A673 (cell line): Measurements from ENCODE around the gene GLIPR1. TPM values are rescaled to one million over a fixed set of nuclear protein-coding genes. Genes with fewer than 3 reads are reported as not detected.

ENCODE experiments used
- BruUV-seq: library from RNA; stranded (reverse); fragments of 400-500 nt; replicated peaks from 2 replicates; lab custom pipeline; 2021; lab: Mats Ljungman, UMichigan
- CTCF ChIA-PET: fragments of 300-600 bp; sonication (Branson Sonifier 250); formaldehyde crosslinking; loops from one replicate; lab custom pipeline; 2022; ENCODE audit warnings: antibody characterized with exemption; lab: Charles Lee
- POLR2A ChIA-PET: fragments of 300-600 bp; sonication (Branson Sonifier 250); formaldehyde crosslinking; loops from one replicate; lab custom pipeline; 2022; ENCODE audit warnings: antibody characterized with exemption; ENCODE audit not compliant: low non-redundant PET; lab: Charles Lee
- DNase-seq: peaks from one replicate; pipeline ENCODE4 v3.0.0-alpha.2; 2015; ENCODE audit warnings: low spot score
- H3K27ac ChIP-seq: fragments of 200-600 bp; sonication (generic); 2 replicates; pipeline ENCODE4 v1.5.1; 2016; ENCODE audit warnings: mixed run types, low read depth, mild to moderate bottlenecking, mixed read lengths, antibody characterized with exemption, low read length; ENCODE audit not compliant: poor library complexity, severe bottlenecking
- H3K27me3 ChIP-seq: fragments of 200-600 bp; sonication (generic); replicated peaks from 2 replicates; pipeline ENCODE4 v1.6.1; 2017; ENCODE audit warnings: mixed run types, low read depth, mild to moderate bottlenecking, mixed read lengths, antibody characterized with exemption, low read length; ENCODE audit not compliant: insufficient read depth, poor library complexity
- H3K36me3 ChIP-seq: fragments of 200-600 bp; sonication (generic); 2 replicates; pipeline ENCODE4 v1.6.1; 2016; ENCODE audit warnings: mixed run types, mild to moderate bottlenecking, mixed read lengths, antibody characterized with exemption, low read length; ENCODE audit not compliant: insufficient read depth, poor library complexity, severe bottlenecking
- H3K4me1 ChIP-seq: fragments of 200-600 bp; sonication (generic); 2 replicates; pipeline ENCODE4 v1.6.1; 2017; ENCODE audit warnings: mixed run types, mild to moderate bottlenecking, mixed read lengths, antibody characterized with exemption, low read length; ENCODE audit not compliant: insufficient read depth, poor library complexity, severe bottlenecking
- H3K4me3 ChIP-seq: fragments of 200-600 bp; sonication (generic); 2 replicates; pipeline ENCODE4 v1.5.1; 2016; ENCODE audit warnings: low read depth, mixed run types, mild to moderate bottlenecking, mixed read lengths, low read length; ENCODE audit not compliant: poor library complexity, severe bottlenecking
- H3K9me3 ChIP-seq: fragments of 200-600 bp; sonication (generic); 2 replicates; pipeline ENCODE4 v1.6.1; 2016; ENCODE audit warnings: mixed run types, low read depth, mild to moderate bottlenecking, mixed read lengths, antibody characterized with exemption, low read length; ENCODE audit not compliant: poor library complexity, severe bottlenecking
- CTCF ChIP-seq: fragments of 300-800, 200-600 bp; sonication (generic); conservative IDR thresholded peaks from 2 replicates; pipeline ENCODE4 v1.5.1; 2017; ENCODE audit warnings: low read depth, mild to moderate bottlenecking, antibody characterized with exemption, low read length, moderate library complexity, mixed read lengths
- EZH2 ChIP-seq: fragments of 200-600 bp; sonication (generic); IDR thresholded peaks from 2 replicates; pipeline ENCODE4 v1.6.1; 2017; ENCODE audit warnings: borderline replicate concordance, low read depth, mild to moderate bottlenecking, mixed read lengths, antibody characterized with exemption, low read length; ENCODE audit not compliant: poor library complexity, severe bottlenecking
- intact Hi-C: fragments of 100-400 bp; cut with micrococcal nuclease; formaldehyde crosslinking; loops from one replicate; pipeline ENCODE4 v1.10.0; 2022; ENCODE audit not compliant: unreplicated experiment
- total RNA-seq: library from RNA; stranded (reverse); gene quantifications from 2 replicates; pipeline ENCODE4 v1.2.3, GENCODE V29; 2021

The GLIPR1 gene
- total RNA-seq, 1 experiment from 2014 or later = 19.7 TPM

- H3K27me3 ChIP-seq = no peaks in the 10 kb centered on the region
- no peak for DNase-seq
- H3K36me3 ChIP-seq = no peaks in the 10 kb centered on the region
- no TSS peak for BruUV-seq
- peaks cover 22% of the 10 kb centered on the region for H3K4me1 ChIP-seq
- no peak overlapping the region for H3K27ac ChIP-seq
- H3K4me3 ChIP-seq = no peak overlapping the region
- CTCF ChIA-PET = no interaction called here
- no peaks in the 10 kb centered on the region for H3K9me3 ChIP-seq
- intact Hi-C loops = no loop called here
- POLR2A ChIA-PET = no interaction called here
- TF ChIP-seq CTCF (no peak), EZH2 (no peak)
Measured at GRCh38 chr12:75474116-75474515, 6.4 kb upstream of the GLIPR1 start.

GRCh38 chr12:75476071-75476470, 4.5 kb upstream of the GLIPR1 start:
- no peak for DNase-seq
- no peaks in the 10 kb centered on the region for H3K9me3 ChIP-seq
- ChIA-PET CTCF (no interaction called here), POLR2A (no interaction called here)
- no TSS peak for BruUV-seq
- TF ChIP-seq CTCF = no peak
- no peak for TF ChIP-seq EZH2
- intact Hi-C loops = no loop called here
- H3K36me3 ChIP-seq = no peaks in the 10 kb centered on the region
- peaks cover 27% of the 10 kb centered on the region for H3K4me1 ChIP-seq
- H3K27me3 ChIP-seq = no peaks in the 10 kb centered on the region
- H3K27ac ChIP-seq = no peak overlapping the region
- no peak overlapping the region for H3K4me3 ChIP-seq

- CTCF ChIA-PET = no interaction called here
- Histone ChIP-seq H3K36me3 (no peaks in the 10 kb centered on the region), H3K27ac (no peak overlapping the region), H3K27me3 (no peaks in the 10 kb centered on the region), H3K4me1 (peaks cover 38% of the 10 kb centered on the region), H3K9me3 (no peaks in the 10 kb centered on the region), H3K4me3 (no peak overlapping the region)
- no peak for TF ChIP-seq CTCF
- no peak for TF ChIP-seq EZH2
- intact Hi-C loops = no loop called here
- BruUV-seq = no TSS peak
- POLR2A ChIA-PET = no interaction called here
- no peak for DNase-seq
Measured at GRCh38 chr12:75477137-75477536, 3.4 kb upstream of the GLIPR1 start.
